Neural progenitor cell (in vitro differentiated cells): Measurements from ENCODE around the gene TBC1D10A. TPM values are rescaled to one million over a fixed set of nuclear protein-coding genes. Genes with fewer than 3 reads are reported as not detected.

Experiments used
- DNase-seq: peaks from one replicate; pipeline ENCODE4 v3.0.0-alpha.2; 2016; ENCODE audit warnings: low spot score
- H2AFZ ChIP-seq: fragments of 200-600 bp; sonication (generic); replicated peaks from 2 replicates; pipeline ENCODE4 v1.6.1; 2016; ENCODE audit warnings: antibody characterized with exemption
- H3F3A ChIP-seq: fragments of 200-600 bp; sonication (generic); 2 replicates; pipeline ENCODE4 v1.6.1; 2016; ENCODE audit warnings: antibody characterized with exemption, low read depth
- H3K27ac ChIP-seq: fragments of 200-600 bp; sonication (generic); 2 replicates; pipeline ENCODE4 v1.5.1; 2016; ENCODE audit warnings: mild to moderate bottlenecking
- H3K27me3 ChIP-seq: fragments of 200-600 bp; sonication (generic); 2 replicates; pipeline ENCODE4 v1.6.1; 2016; ENCODE audit warnings: mild to moderate bottlenecking, moderate library complexity
- H3K36me3 ChIP-seq: fragments of 200-600 bp; sonication (generic); 2 replicates; pipeline ENCODE4 v1.5.1; 2016
- H3K4me1 ChIP-seq: fragments of 200-600 bp; sonication (generic); 2 replicates; pipeline ENCODE4 v1.6.1; 2016; ENCODE audit warnings: mixed run types
- H3K4me2 ChIP-seq: fragments of 200-600 bp; sonication (generic); 2 replicates; pipeline ENCODE4 v1.6.1; 2016
- H3K4me3 ChIP-seq: fragments of 200-600 bp; sonication (generic); 2 replicates; pipeline ENCODE4 v1.5.1; 2016
- H3K79me2 ChIP-seq: fragments of 200-600 bp; sonication (generic); 2 replicates; pipeline ENCODE4 v1.6.1; 2016; ENCODE audit warnings: low read depth
- H3K9ac ChIP-seq: fragments of 200-600 bp; sonication (generic); 2 replicates; pipeline ENCODE4 v1.6.1; 2016
- H3K9me3 ChIP-seq: fragments of 200-600 bp; sonication (generic); 2 replicates; pipeline ENCODE4 v1.5.1; 2016; ENCODE audit warnings: low read depth
- H4K20me1 ChIP-seq: fragments of 200-600 bp; sonication (generic); 2 replicates; pipeline ENCODE4 v1.6.1; 2016; ENCODE audit warnings: low read depth
- H3K27ac Mint-ChIP-seq: 3 replicates; pipeline ENCODE4 v1.8.0; 2021; ENCODE audit warnings: mixed read lengths
- H3K27me3 Mint-ChIP-seq: 2 replicates; pipeline ENCODE4 v1.8.0; 2022; ENCODE audit warnings: low read depth, mild to moderate bottlenecking, inconsistent platforms, moderate library complexity, mixed read lengths; ENCODE audit not compliant: insufficient read depth
- H3K36me3 Mint-ChIP-seq: 3 replicates; pipeline ENCODE4 v1.8.0; 2021; ENCODE audit warnings: mixed read lengths
- H3K4me1 Mint-ChIP-seq: 3 replicates; pipeline ENCODE4 v1.8.0; 2021; ENCODE audit warnings: mixed read lengths
- H3K4me3 Mint-ChIP-seq: 3 replicates; pipeline ENCODE4 v1.8.0; 2021; ENCODE audit warnings: mild to moderate bottlenecking, moderate library complexity, mixed read lengths
- H3K9me3 Mint-ChIP-seq: 3 replicates; pipeline ENCODE4 v1.8.0; 2020; ENCODE audit warnings: mixed read lengths
- EZH2 ChIP-seq: fragments of 200-600 bp; sonication (generic); IDR thresholded peaks from 2 replicates; pipeline ENCODE4 v1.6.1; 2017; ENCODE audit warnings: antibody characterized with exemption, mild to moderate bottlenecking, moderate library complexity
- EZH2phosphoT487 ChIP-seq: fragments of 200-600 bp; sonication (generic); IDR thresholded peaks from 2 replicates; pipeline ENCODE4 v1.6.1; 2017; ENCODE audit warnings: antibody characterized with exemption
- total RNA-seq: library from RNA; depleted of rRNA; stranded (reverse); fragments of >200 nt; gene quantifications from 2 replicates; pipeline ENCODE4 v1.2.3, GENCODE V29; 2015; ENCODE audit warnings: low replicate concordance
- TF ChIP-seq, protein P1 (sequence below): fragments of 200-600 bp; sonication (generic); IDR thresholded peaks from 2 replicates; pipeline ENCODE4 v1.5.1; 2017; ENCODE audit warnings: antibody characterized with exemption, mild to moderate bottlenecking

Gene TBC1D10A
- total RNA-seq, 1 donor from 2014 or later, result 6.2 TPM

- Mint-ChIP-seq H3K4me3 (no peak overlapping the region), H3K4me1 (no peaks in the 10 kb centered on the region), H3K27me3 (no peaks in the 10 kb centered on the region), H3K27ac (no peak overlapping the region), H3K9me3 (no peaks in the 10 kb centered on the region), H3K36me3 (peaks cover 47% of the 10 kb centered on the region)
- Histone ChIP-seq H3K79me2 (peaks cover 54% of the 10 kb centered on the region), H3K9me3 (no peaks in the 10 kb centered on the region), H3K4me1 (no peaks in the 10 kb centered on the region), H2AFZ (no peak overlapping the region), H3K36me3 (peaks cover 28% of the 10 kb centered on the region), H3K9ac (no peak overlapping the region), H3K27ac (no peak overlapping the region), H3F3A (no peaks in the 10 kb centered on the region), H3K4me2 (no peak overlapping the region), H4K20me1 (peaks cover 54% of the 10 kb centered on the region), H3K4me3 (no peak overlapping the region), H3K27me3 (no peaks in the 10 kb centered on the region)
- DNase-seq, result no peak
- TF ChIP-seq EZH2phosphoT487 (no peak), EZH2 (no peak)
- TF ChIP-seq, protein P1, sequence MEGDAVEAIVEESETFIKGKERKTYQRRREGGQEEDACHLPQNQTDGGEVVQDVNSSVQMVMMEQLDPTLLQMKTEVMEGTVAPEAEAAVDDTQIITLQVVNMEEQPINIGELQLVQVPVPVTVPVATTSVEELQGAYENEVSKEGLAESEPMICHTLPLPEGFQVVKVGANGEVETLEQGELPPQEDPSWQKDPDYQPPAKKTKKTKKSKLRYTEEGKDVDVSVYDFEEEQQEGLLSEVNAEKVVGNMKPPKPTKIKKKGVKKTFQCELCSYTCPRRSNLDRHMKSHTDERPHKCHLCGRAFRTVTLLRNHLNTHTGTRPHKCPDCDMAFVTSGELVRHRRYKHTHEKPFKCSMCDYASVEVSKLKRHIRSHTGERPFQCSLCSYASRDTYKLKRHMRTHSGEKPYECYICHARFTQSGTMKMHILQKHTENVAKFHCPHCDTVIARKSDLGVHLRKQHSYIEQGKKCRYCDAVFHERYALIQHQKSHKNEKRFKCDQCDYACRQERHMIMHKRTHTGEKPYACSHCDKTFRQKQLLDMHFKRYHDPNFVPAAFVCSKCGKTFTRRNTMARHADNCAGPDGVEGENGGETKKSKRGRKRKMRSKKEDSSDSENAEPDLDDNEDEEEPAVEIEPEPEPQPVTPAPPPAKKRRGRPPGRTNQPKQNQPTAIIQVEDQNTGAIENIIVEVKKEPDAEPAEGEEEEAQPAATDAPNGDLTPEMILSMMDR, result no peak
These were observed 20.6 kb upstream of the TBC1D10A start for GRCh38 chr22:30347255-30347892.

DNA sequence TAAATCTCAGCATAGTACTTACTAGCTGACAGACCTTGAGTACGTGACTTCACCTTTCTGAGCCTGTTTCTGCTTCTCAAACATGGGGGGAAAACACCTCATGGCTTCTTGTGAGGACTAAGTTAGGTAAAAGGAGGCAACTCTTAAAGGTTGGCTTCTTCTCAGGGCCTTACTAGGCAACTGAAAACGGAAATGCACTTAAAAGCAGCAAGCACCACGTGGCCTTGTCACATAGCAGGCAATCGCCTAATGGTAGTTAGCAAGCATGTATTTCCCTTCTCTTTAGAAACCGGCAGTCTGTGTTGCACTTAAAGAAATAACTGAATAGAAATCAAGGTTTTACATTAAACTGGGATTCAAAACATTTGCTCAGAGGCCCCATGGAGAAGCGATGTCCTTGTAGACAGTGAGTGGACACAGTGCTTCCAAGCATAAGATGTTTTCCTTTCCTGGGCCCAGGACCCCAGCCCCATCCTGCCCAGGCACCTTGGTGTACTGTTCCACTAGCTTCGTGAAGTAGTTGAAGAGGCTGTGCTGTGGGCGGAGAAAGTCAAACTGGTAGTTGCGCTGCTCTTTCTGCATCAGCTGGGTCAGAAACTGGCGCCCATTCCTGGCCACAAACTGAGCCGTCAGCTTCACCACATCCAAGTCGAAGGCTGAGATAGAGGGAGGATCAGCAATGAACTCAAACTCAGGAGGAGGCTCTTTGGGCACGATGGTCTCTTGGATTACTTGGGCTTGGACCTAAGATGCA, 17.9 kb upstream of the TBC1D10A start:
- Histone ChIP-seq H3F3A (no peaks in the 10 kb centered on the region), H3K4me2 (no peak overlapping the region), H3K9ac (no peak overlapping the region), H3K79me2 (peaks cover 29% of the 10 kb centered on the region), H3K27ac (no peak overlapping the region), H3K27me3 (no peaks in the 10 kb centered on the region), H4K20me1 (peaks cover 41% of the 10 kb centered on the region), H3K4me1 (no peaks in the 10 kb centered on the region), H2AFZ (no peak overlapping the region), H3K9me3 (no peaks in the 10 kb centered on the region), H3K4me3 (no peak overlapping the region), H3K36me3 (peaks cover 22% of the 10 kb centered on the region)
- H3K4me3 Mint-ChIP-seq, result no peak overlapping the region
- H3K4me1 Mint-ChIP-seq, result no peaks in the 10 kb centered on the region
- no peak overlapping the region for H3K27ac Mint-ChIP-seq
- no peaks in the 10 kb centered on the region for H3K9me3 Mint-ChIP-seq
- no peak for TF ChIP-seq EZH2phosphoT487
- TF ChIP-seq EZH2, result no peak
- TF ChIP-seq, protein P1, result no peak
- no peaks in the 10 kb centered on the region for H3K27me3 Mint-ChIP-seq
- H3K36me3 Mint-ChIP-seq, result peaks cover 51% of the 10 kb centered on the region
- DNase-seq, result no peak

DNA sequence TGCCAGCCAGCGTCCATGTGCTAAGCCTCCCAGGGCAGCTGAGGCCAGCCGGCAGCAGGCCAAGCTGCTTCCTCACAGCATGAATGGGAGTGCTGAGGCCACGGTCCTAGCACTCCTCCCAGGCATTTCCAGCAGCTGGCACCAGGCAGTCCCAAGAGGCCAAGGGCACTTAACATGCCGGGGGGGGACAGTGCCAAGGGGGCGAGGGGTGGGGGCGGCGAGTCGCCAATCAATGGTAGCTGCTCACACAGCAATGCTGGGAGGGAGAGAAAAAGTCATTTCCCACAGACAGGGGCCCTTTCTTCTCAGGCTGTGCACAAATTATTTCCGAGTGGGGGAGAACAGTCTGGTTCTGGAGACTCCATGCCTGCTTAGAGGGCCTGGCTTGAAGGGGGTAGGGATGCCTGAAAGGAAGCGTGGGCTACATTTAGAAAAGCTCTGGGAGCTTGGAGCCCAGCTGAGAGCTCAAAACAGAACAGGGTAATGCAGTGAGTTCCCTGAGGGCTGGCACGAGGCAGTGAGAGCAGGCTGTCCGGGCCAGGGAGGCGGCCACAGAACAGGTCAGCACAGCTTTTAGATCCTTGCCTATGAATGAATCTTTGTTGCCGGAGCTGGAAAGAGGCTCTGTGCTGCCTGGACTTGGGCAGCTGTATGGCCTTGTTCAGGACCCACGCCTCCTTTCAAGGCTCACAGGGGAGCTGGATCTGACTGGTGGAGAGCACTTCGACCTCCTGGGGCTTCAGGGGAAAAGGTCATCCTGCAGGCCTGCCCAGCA, 14.4 kb upstream of the TBC1D10A start:
- Mint-ChIP-seq H3K36me3 (peaks cover 56% of the 10 kb centered on the region), H3K4me1 (no peaks in the 10 kb centered on the region)
- no peak overlapping the region for H3K27ac ChIP-seq

More for the DNA sequence above, 14.4 kb upstream of the TBC1D10A start:
- Histone ChIP-seq H3K9me3 (no peaks in the 10 kb centered on the region), H3K4me2 (no peak overlapping the region), H3K4me3 (no peak overlapping the region), H3K27me3 (no peaks in the 10 kb centered on the region), H3K4me1 (no peaks in the 10 kb centered on the region), H3K9ac (no peak overlapping the region), H3K79me2 (no peaks in the 10 kb centered on the region), H3F3A (no peaks in the 10 kb centered on the region), H3K36me3 (peaks cover 22% of the 10 kb centered on the region), H4K20me1 (peaks cover 7% of the 10 kb centered on the region), H2AFZ (no peak overlapping the region)
- no peaks in the 10 kb centered on the region for H3K9me3 Mint-ChIP-seq
- no peaks in the 10 kb centered on the region for H3K27me3 Mint-ChIP-seq
- H3K4me3 Mint-ChIP-seq, result no peak overlapping the region
- no peak for DNase-seq
- TF ChIP-seq EZH2 (no peak), EZH2phosphoT487 (no peak)
- TF ChIP-seq, protein P1, result no peak
- H3K27ac Mint-ChIP-seq, result no peak overlapping the region
